ENCODE measurements around the gene PET117.

Gene PET117

DNA sequence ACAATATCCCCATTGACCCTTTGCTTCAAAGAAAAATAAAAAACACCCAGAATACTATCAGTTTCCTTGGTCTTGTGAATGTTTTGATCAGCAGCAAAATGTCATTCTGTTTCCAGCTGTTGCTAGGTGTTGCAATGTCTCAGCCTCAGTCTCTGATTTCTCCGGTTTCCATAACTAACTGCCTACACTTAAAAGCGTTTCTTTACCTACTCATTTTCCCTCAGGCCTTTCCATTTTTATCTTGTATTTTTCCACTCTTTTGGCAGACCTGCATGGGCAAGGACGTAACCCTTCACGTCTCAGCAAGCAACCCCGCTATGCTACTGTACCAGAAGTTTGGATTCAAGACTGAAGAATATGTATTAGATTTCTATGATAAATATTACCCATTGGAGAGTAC lies 49.4 kb downstream of the PET117 start:
- Histone ChIP-seq H3K4me1 (ENCODE audit: control insufficient read depth, insufficient read depth, low read length) (no peaks in the 10 kb centered on the region), H3K36me3 (ENCODE audit: control insufficient read depth in 2 of 2, insufficient read depth in 2 of 2, low read length in 2 of 2) (peaks cover 37 to 53% of the 10 kb centered on the region in 2 donors), H3K27ac (ENCODE audit: low read length) (no peak overlapping the region), H3K9me3 (ENCODE audit: control insufficient read depth in 2 of 2, low read length in 2 of 2) (no peaks in the 10 kb centered on the region), H3K27me3 (ENCODE audit: control insufficient read depth in 1 of 2, insufficient read depth in 2 of 2, low read length in 2 of 2) (no peaks in the 10 kb centered on the region), H3K9ac (ENCODE audit: low read length in 2 of 2) (no peak overlapping the region), H3K4me3 (ENCODE audit: low read length in 2 of 2) (no peak overlapping the region)

DNA sequence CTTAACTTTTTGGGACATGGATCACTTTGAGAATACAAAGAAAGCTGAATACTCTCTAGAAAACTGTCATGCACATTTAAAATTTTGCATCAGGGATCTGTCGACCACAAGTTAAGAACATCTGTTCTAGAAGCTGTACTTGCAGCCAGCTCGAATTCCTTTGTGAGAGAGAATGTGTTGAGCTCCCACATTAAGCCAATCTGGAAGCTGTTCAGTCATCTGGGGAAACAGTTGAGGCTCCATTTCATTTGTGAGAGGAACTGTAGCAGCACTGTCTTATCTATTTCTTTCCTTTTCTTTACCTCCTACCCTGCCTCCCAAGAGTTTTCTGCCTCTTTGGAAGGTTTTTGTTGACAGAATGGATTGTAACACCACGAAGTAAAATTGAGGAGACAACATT lies 50.8 kb downstream of the PET117 start:
- H3K27ac ChIP-seq (ENCODE audit: low read length): no peak overlapping the region
- no peaks in the 10 kb centered on the region for H3K27me3 ChIP-seq (ENCODE audit: control insufficient read depth in 1 of 2, insufficient read depth in 2 of 2, low read length in 2 of 2)
- H3K9me3 ChIP-seq (ENCODE audit: control insufficient read depth in 2 of 2, low read length in 2 of 2): no peaks in the 10 kb centered on the region
- H3K9ac ChIP-seq (ENCODE audit: low read length in 2 of 2): no peak overlapping the region
- H3K4me3 ChIP-seq (ENCODE audit: low read length in 2 of 2): no peak overlapping the region
- H3K36me3 ChIP-seq (ENCODE audit: control insufficient read depth in 2 of 2, insufficient read depth in 2 of 2, low read length in 2 of 2): peaks cover 28 to 44% of the 10 kb centered on the region in 2 donors
- H3K4me1 ChIP-seq (ENCODE audit: control insufficient read depth, insufficient read depth, low read length): no peaks in the 10 kb centered on the region

DNA sequence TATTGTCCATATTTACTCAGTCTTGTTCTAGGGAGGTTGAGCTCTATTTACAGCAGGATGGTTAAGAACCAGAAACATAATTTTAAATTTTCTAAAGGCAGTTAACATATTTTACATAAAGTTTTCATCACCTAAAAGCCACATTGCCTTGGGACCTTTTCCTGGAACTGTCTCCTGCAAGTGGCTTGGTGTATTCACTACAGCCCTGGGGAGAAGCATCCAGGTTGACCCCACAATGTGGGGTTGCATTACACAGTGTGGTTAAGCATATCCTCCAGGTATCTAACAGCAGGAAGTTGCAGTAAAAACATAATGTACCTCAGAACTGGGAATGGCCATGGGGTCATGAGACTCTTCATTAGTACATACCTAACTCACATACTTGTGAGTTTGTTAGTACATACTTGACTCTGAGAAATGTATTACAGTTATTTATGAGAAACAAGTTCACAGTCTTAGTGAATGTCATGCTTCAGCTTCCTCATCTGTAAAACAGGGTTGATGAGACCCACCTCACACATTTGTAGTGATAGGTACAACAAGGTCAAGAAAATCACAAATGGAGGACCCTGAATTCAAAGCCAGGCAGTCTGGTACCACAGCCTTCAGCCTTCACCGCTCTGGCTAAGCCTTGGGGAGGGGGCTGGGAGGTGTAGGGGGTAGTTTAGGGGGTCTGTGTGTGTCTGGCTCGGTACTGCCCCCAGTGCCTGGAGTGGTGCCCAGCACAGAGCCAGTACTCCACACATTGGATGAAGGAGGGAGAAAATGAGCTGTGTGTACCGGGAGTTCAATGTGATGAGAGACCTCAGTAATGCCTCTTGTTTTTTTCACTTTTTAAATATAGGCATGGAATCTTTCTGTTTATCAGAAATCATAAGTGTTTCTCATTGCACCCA lies 52.9 kb downstream of the PET117 start:
- Histone ChIP-seq H3K4me3 (ENCODE audit: low read length in 2 of 2) (no peak overlapping the region), H3K4me1 (ENCODE audit: control insufficient read depth, insufficient read depth, low read length) (no peaks in the 10 kb centered on the region), H3K27ac (ENCODE audit: low read length) (no peak overlapping the region), H3K9ac (ENCODE audit: low read length in 2 of 2) (no peak overlapping the region), H3K9me3 (ENCODE audit: control insufficient read depth in 2 of 2, low read length in 2 of 2) (no peaks in the 10 kb centered on the region), H3K27me3 (ENCODE audit: control insufficient read depth in 1 of 2, insufficient read depth in 2 of 2, low read length in 2 of 2) (no peaks in the 10 kb centered on the region), H3K36me3 (ENCODE audit: control insufficient read depth in 2 of 2, insufficient read depth in 2 of 2, low read length in 2 of 2) (peaks cover 15 to 27% of the 10 kb centered on the region in 2 donors)

DNA sequence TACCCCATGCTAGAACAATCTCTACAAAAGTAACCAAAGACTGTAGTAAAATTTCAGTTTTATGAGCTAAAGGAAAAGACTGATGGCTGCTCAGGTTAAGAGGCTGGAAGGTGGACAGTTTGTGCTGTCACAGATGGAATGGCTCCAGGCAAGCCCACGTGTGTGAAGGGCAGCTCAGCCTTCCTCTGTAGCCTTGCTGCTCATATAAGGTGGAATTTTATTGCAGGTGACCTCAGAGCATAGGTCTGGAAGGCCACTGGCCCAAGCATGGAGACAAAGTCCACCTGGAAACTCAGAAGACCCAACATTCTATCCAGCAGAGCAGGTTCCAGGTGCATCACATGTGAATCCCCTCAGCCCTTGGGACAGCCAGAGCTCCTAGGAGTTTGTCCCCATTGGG lies 53.6 kb downstream of the PET117 start:
- Histone ChIP-seq H3K36me3 (ENCODE audit: control insufficient read depth in 2 of 2, insufficient read depth in 2 of 2, low read length in 2 of 2) (peaks cover 10 to 20% of the 10 kb centered on the region in 2 donors), H3K27ac (ENCODE audit: low read length) (no peak overlapping the region)

More for the DNA sequence above, 53.6 kb downstream of the PET117 start:
- Histone ChIP-seq H3K4me3 (ENCODE audit: low read length in 2 of 2) (no peak overlapping the region), H3K9ac (ENCODE audit: low read length in 2 of 2) (no peak overlapping the region), H3K9me3 (ENCODE audit: control insufficient read depth in 2 of 2, low read length in 2 of 2) (no peaks in the 10 kb centered on the region), H3K27me3 (ENCODE audit: control insufficient read depth in 1 of 2, insufficient read depth in 2 of 2, low read length in 2 of 2) (no peaks in the 10 kb centered on the region), H3K4me1 (ENCODE audit: control insufficient read depth, insufficient read depth, low read length) (no peaks in the 10 kb centered on the region)

All from stomach smooth muscle (tissue), 2 donors.